Measurements from ENCODE around the gene POLA2.

DNA sequence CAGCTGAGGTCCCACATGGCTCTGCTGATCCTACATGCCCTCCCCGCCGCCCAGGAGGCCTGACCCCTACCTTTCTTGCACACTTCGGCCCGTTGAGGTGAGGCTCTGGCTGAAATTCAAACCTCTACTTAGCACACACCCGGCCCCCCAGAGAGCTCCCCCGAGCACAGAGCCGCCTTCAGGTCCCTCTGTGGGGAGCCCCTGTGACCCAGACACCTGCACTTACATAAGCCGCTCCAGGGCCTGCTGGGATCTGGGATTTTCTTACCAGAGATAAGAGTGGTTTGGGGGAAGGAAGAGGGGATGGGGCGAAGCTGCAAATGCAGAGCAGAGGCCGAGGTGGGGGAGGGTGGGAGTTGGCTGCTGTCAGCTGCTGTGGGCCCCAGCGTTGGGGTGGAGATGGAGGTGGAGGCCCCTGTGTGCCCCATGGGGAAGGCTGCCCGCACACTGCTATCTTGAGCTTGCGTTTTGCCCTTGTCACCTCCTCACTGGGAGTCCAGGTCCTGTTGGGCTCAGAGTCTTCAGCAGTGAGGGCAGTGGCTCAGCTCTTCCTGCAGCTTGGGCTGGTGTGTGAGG is 49.4 kb upstream of the POLA2 start:
- TF ChIP-seq, protein P1, sequence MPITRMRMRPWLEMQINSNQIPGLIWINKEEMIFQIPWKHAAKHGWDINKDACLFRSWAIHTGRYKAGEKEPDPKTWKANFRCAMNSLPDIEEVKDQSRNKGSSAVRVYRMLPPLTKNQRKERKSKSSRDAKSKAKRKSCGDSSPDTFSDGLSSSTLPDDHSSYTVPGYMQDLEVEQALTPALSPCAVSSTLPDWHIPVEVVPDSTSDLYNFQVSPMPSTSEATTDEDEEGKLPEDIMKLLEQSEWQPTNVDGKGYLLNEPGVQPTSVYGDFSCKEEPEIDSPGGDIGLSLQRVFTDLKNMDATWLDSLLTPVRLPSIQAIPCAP (CRISPR knock-in tag; IDR thresholded peaks at IDR 0.05): no peak
- TF ChIP-seq, protein P2, sequence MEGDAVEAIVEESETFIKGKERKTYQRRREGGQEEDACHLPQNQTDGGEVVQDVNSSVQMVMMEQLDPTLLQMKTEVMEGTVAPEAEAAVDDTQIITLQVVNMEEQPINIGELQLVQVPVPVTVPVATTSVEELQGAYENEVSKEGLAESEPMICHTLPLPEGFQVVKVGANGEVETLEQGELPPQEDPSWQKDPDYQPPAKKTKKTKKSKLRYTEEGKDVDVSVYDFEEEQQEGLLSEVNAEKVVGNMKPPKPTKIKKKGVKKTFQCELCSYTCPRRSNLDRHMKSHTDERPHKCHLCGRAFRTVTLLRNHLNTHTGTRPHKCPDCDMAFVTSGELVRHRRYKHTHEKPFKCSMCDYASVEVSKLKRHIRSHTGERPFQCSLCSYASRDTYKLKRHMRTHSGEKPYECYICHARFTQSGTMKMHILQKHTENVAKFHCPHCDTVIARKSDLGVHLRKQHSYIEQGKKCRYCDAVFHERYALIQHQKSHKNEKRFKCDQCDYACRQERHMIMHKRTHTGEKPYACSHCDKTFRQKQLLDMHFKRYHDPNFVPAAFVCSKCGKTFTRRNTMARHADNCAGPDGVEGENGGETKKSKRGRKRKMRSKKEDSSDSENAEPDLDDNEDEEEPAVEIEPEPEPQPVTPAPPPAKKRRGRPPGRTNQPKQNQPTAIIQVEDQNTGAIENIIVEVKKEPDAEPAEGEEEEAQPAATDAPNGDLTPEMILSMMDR (IDR thresholded peaks at IDR 0.05): no peak
- TF ChIP-seq CBFB (CRISPR knock-in tag; IDR thresholded peaks at IDR 0.05; ENCODE audit: low read depth): no peak
- TF ChIP-seq ZNF121 (CRISPR knock-in tag; IDR thresholded peaks at IDR 0.05): no peak
- TF ChIP-seq GRHL2 (CRISPR knock-in tag; IDR thresholded peaks at IDR 0.05; ENCODE audit: insufficient replicate concordance, severe bottlenecking): no peak
- TF ChIP-seq TCF7 (CRISPR knock-in tag; IDR thresholded peaks at IDR 0.05; ENCODE audit: low read depth): no peak
- TF ChIP-seq, protein P3, sequence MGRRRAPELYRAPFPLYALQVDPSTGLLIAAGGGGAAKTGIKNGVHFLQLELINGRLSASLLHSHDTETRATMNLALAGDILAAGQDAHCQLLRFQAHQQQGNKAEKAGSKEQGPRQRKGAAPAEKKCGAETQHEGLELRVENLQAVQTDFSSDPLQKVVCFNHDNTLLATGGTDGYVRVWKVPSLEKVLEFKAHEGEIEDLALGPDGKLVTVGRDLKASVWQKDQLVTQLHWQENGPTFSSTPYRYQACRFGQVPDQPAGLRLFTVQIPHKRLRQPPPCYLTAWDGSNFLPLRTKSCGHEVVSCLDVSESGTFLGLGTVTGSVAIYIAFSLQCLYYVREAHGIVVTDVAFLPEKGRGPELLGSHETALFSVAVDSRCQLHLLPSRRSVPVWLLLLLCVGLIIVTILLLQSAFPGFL (CRISPR knock-in tag; IDR thresholded peaks at IDR 0.05; ENCODE audit: borderline replicate concordance): no peak
- no peak for TF ChIP-seq ESRRA (CRISPR knock-in tag; IDR thresholded peaks at IDR 0.05; ENCODE audit: borderline replicate concordance)
